ENCODE data around the gene GNS. TPM values are rescaled to one million over a fixed set of nuclear protein-coding genes. Genes with fewer than 3 reads are reported as not detected.
A peak's percentile ranks its signal among the peaks of the same experiment; 100 is the strongest.
"Not testable (repeated sequence)": the region's sequence is repeated elsewhere in the genome, so short reads cannot be mapped to it uniquely, and the experiment has no call there.

The GNS gene
- total RNA-seq, 1 experiment from 2014 or later, result 71.5 TPM

GRCh38 chr12:64780132-64780530, 20.9 kb upstream of the GNS start:
- DNase-seq (ENCODE audit: low read depth), result no peak

- DNase-seq (ENCODE audit: low read depth), result no peak
These were observed 20.3 kb upstream of the GNS start for GRCh38 chr12:64779354-64779974.

- not testable (repeated sequence) for DNase-seq (ENCODE audit: low read depth)
These were observed 16.0 kb upstream of the GNS start for GRCh38 chr12:64775147-64775736.

- no peak for DNase-seq (ENCODE audit: low read depth)
These were observed 14.2 kb upstream of the GNS start for GRCh38 chr12:64773386-64773785.

GRCh38 chr12:64767495-64767894, 8.3 kb upstream of the GNS start:
- DNase-seq (ENCODE audit: low read depth), result no peak

- DNase-seq (ENCODE audit: low read depth), result no peak
These were observed 1.8 kb upstream of the GNS start for GRCh38 chr12:64760808-64761573.

GRCh38 chr12:64757771-64758170, 1.4 kb downstream of the GNS start:
- no peak for DNase-seq (ENCODE audit: low read depth)

- DNase-seq (ENCODE audit: low read depth), result no peak
These were observed 2.8 kb downstream of the GNS start for GRCh38 chr12:64756376-64756775.

- no peak for DNase-seq (ENCODE audit: low read depth)
These were observed 5.8 kb downstream of the GNS start for GRCh38 chr12:64753427-64753826.

GRCh38 chr12:64752833-64753238, 6.4 kb downstream of the GNS start:
- DNase-seq (ENCODE audit: low read depth), result no peak

- DNase-seq (ENCODE audit: low read depth), result no peak
These were observed 7.2 kb downstream of the GNS start for GRCh38 chr12:64752032-64752431.

GRCh38 chr12:64749461-64750200, 9.6 kb downstream of the GNS start:
- DNase-seq (ENCODE audit: low read depth), result no peak

GRCh38 chr12:64747695-64748094, 11.5 kb downstream of the GNS start:
- DNase-seq (ENCODE audit: low read depth), result peak; percentile 32

GRCh38 chr12:64746663-64747062, 12.5 kb downstream of the GNS start:
- DNase-seq (ENCODE audit: low read depth), result peak; percentile 79

GRCh38 chr12:64745980-64746379, 13.2 kb downstream of the GNS start:
- no peak for DNase-seq (ENCODE audit: low read depth)

GRCh38 chr12:64745259-64745807, 13.9 kb downstream of the GNS start:
- no peak for DNase-seq (ENCODE audit: low read depth)

- peak; percentile 68 for DNase-seq (ENCODE audit: low read depth)
These were observed 14.6 kb downstream of the GNS start for GRCh38 chr12:64744422-64745258.

GRCh38 chr12:64743206-64743605, 16.0 kb downstream of the GNS start:
- no peak for DNase-seq (ENCODE audit: low read depth)

GRCh38 chr12:64742416-64742815, 16.8 kb downstream of the GNS start:
- DNase-seq (ENCODE audit: low read depth), result no peak

- DNase-seq (ENCODE audit: low read depth), result no peak
These were observed 18.6 kb downstream of the GNS start for GRCh38 chr12:64740646-64741045.

- peak; percentile 79 for DNase-seq (ENCODE audit: low read depth)
These were observed 19.4 kb downstream of the GNS start for GRCh38 chr12:64739778-64740177.
